CD4-positive, CD25-positive, alpha-beta regulatory T cell (primary cell): ENCODE data around the gene CLCN2. TPM values are rescaled to one million over a fixed set of nuclear protein-coding genes. Genes with fewer than 3 reads are reported as not detected.

Experiments used
- ATAC-seq, 2 donors: fragments of 150-1000 bp; cut with Tn5 transposase; one replicate each; pipeline ENCODE4 v1.10.0; 2021; ENCODE audit warnings: low read depth in 2 of 2, moderate number of reproducible peaks in 2 of 2, moderate library complexity in 1 of 2
- DNase-seq, 3 donors: peaks; one replicate each; pipeline versions ENCODE4 v3.0.0 to v3.0.0-alpha.2; 2012 to 2022; ENCODE audit warnings: mixed read lengths in 1 of 3
- H3K27ac ChIP-seq: one replicate; pipeline ENCODE4 v1.7.0; 2013; ENCODE audit warnings: mild to moderate bottlenecking, low read length; ENCODE audit not compliant: insufficient read depth, poor library complexity, severe bottlenecking
- H3K27me3 ChIP-seq: one replicate; pipeline ENCODE4 v1.7.0; 2013; ENCODE audit warnings: low read length; ENCODE audit not compliant: control insufficient read depth, insufficient read depth
- H3K36me3 ChIP-seq: one replicate; pipeline ENCODE4 v1.7.0; 2013; ENCODE audit warnings: mild to moderate bottlenecking, low read length, moderate library complexity; ENCODE audit not compliant: control insufficient read depth, insufficient read depth
- H3K4me1 ChIP-seq: 2 replicates; pipeline ENCODE4 v1.7.0; 2013; ENCODE audit warnings: mild to moderate bottlenecking, low read length; ENCODE audit not compliant: insufficient read depth, control insufficient read depth, poor library complexity, severe bottlenecking
- H3K4me3 ChIP-seq: one replicate; pipeline ENCODE4 v1.7.0; 2013; ENCODE audit warnings: low read depth, mild to moderate bottlenecking, low read length, moderate library complexity
- H3K9me3 ChIP-seq, 2 experiments: 1 replicate in 1 of 2; 2 replicates in 1 of 2; pipeline ENCODE4 v1.7.0; 2013; ENCODE audit warnings: low read length in 2 of 2, mild to moderate bottlenecking in 1 of 2, moderate library complexity in 1 of 2; ENCODE audit not compliant: control insufficient read depth in 2 of 2
- H3K27ac Mint-ChIP-seq, 3 donors: one replicate each; pipeline ENCODE4 v1.8.0; 2020 to 2022; ENCODE audit warnings: mild to moderate bottlenecking in 3 of 3, mixed read lengths in 3 of 3, moderate library complexity in 2 of 3
- H3K27me3 Mint-ChIP-seq: one replicate; pipeline ENCODE4 v1.8.0; 2022; ENCODE audit warnings: mild to moderate bottlenecking, mixed read lengths
- H3K36me3 Mint-ChIP-seq: one replicate; pipeline ENCODE4 v1.8.0; 2020; ENCODE audit warnings: mixed read lengths
- H3K4me1 Mint-ChIP-seq, 4 donors: one replicate each; pipeline ENCODE4 v1.8.0; 2020 to 2022; ENCODE audit warnings: mixed read lengths in 4 of 4, mild to moderate bottlenecking in 1 of 4
- H3K4me3 Mint-ChIP-seq, 4 donors: one replicate each; pipeline ENCODE4 v1.8.0; 2020 to 2022; ENCODE audit warnings: mild to moderate bottlenecking in 4 of 4, mixed read lengths in 4 of 4, moderate library complexity in 3 of 4
- H3K9me3 Mint-ChIP-seq, 7 donors: one replicate each; pipeline ENCODE4 v1.8.0; 2020 to 2022; ENCODE audit warnings: mixed read lengths in 7 of 7, mild to moderate bottlenecking in 3 of 7, moderate library complexity in 2 of 7
- polyA plus RNA-seq, 4 donors: library from polyadenylated mRNA; unstranded; fragments of 300-500 nt; fragmentation: Illumina TruSeq; gene quantifications; one replicate each; pipeline ENCODE4 v1.2.3, GENCODE V29; 2021
- total RNA-seq: library from RNA; stranded (reverse); gene quantifications from one replicate; pipeline ENCODE4 v1.2.3, GENCODE V29; 2022

The CLCN2 gene
- total and polyA plus RNA-seq, 5 donors from 2014 or later: 0.30 to 4.7 (median 0.57) TPM; not detected in 1

GRCh38 chr3:184372296-184372821, 11.0 kb upstream of the CLCN2 start:
- H3K4me1 Mint-ChIP-seq: peaks cover 4 to 9% (median 6%) of the 10 kb centered on the region in 4 donors
- DNase-seq (no peak), ATAC-seq (no peak)
- peaks cover 5% of the 10 kb centered on the region for H3K27me3 ChIP-seq
- peaks cover 0 to 2% (median 0%) of the 10 kb centered on the region in 7 donors for H3K9me3 Mint-ChIP-seq
- peaks cover 17% of the 10 kb centered on the region for H3K36me3 Mint-ChIP-seq
- peak overlapping the region in 1 of 3 donors; percentile 80 for H3K27ac Mint-ChIP-seq
- peaks cover 17% of the 10 kb centered on the region for H3K36me3 ChIP-seq
- H3K27me3 Mint-ChIP-seq: peaks cover 20% of the 10 kb centered on the region
- H3K27ac ChIP-seq: no peak overlapping the region
- no peaks in the 10 kb centered on the region for H3K9me3 ChIP-seq
- no peak overlapping the region for H3K4me3 ChIP-seq
- H3K4me1 ChIP-seq: no peaks in the 10 kb centered on the region
- H3K4me3 Mint-ChIP-seq: peak overlapping the region in 1 of 4 donors; percentile 8

GRCh38 chr3:184371570-184372018, 10.2 kb upstream of the CLCN2 start:
- no peak overlapping the region for H3K4me3 ChIP-seq
- peaks cover 2% of the 10 kb centered on the region for H3K27me3 ChIP-seq
- no peak overlapping the region for H3K27ac ChIP-seq
- Mint-ChIP-seq H3K36me3 (peaks cover 22% of the 10 kb centered on the region), H3K4me1 (peaks cover 4 to 14% (median 11%) of the 10 kb centered on the region in 4 donors), H3K4me3 (peak overlapping the region in 1 of 4 donors; percentile 13), H3K9me3 (no peaks in the 10 kb centered on the region), H3K27me3 (peaks cover 13% of the 10 kb centered on the region), H3K27ac (peak overlapping the region in 2 of 3 donors; percentile 70 to 80)
- DNase-seq (peak; percentile 19 to 81 (median 58)), ATAC-seq (peak; percentile 91 to 94)
- H3K36me3 ChIP-seq: peaks cover 21% of the 10 kb centered on the region
- no peaks in the 10 kb centered on the region for H3K4me1 ChIP-seq
- no peaks in the 10 kb centered on the region for H3K9me3 ChIP-seq

- ATAC-seq: no peak
- peak overlapping the region in 1 of 4 donors; percentile 18 for H3K4me3 Mint-ChIP-seq
- no peak overlapping the region for H3K27ac Mint-ChIP-seq
Observed at GRCh38 chr3:184368586-184369183, 7.3 kb upstream of the CLCN2 start.

GRCh38 chr3:184368116-184368515, 6.7 kb upstream of the CLCN2 start:
- H3K27ac ChIP-seq: no peak overlapping the region
- H3K27ac Mint-ChIP-seq: no peak overlapping the region
- peaks cover 9% of the 10 kb centered on the region for H3K27me3 Mint-ChIP-seq
- peaks cover 8 to 39% (median 32%) of the 10 kb centered on the region in 4 donors for H3K4me1 Mint-ChIP-seq
- peak overlapping the region in 1 of 4 donors; percentile 5 for H3K4me3 Mint-ChIP-seq
- peaks cover 14% of the 10 kb centered on the region for H3K4me1 ChIP-seq
- peaks cover 29% of the 10 kb centered on the region for H3K36me3 Mint-ChIP-seq
- no peak overlapping the region for H3K4me3 ChIP-seq
- H3K9me3 ChIP-seq: no peaks in the 10 kb centered on the region
- H3K9me3 Mint-ChIP-seq: no peaks in the 10 kb centered on the region
- no peaks in the 10 kb centered on the region for H3K27me3 ChIP-seq
- no peak for DNase-seq
- peaks cover 22% of the 10 kb centered on the region for H3K36me3 ChIP-seq
- no peak for ATAC-seq

More at GRCh38 chr3:184368586-184369183, 7.3 kb upstream of the CLCN2 start:
- no peaks in the 10 kb centered on the region for H3K27me3 ChIP-seq
- H3K36me3 Mint-ChIP-seq: peaks cover 29% of the 10 kb centered on the region
- H3K36me3 ChIP-seq: peaks cover 22% of the 10 kb centered on the region
- H3K4me3 ChIP-seq: no peak overlapping the region
- peaks cover 8 to 34% (median 29%) of the 10 kb centered on the region in 4 donors for H3K4me1 Mint-ChIP-seq
- H3K9me3 Mint-ChIP-seq: no peaks in the 10 kb centered on the region
- no peaks in the 10 kb centered on the region for H3K9me3 ChIP-seq
- H3K4me1 ChIP-seq: peaks cover 9% of the 10 kb centered on the region
- H3K27ac ChIP-seq: no peak overlapping the region
- no peak for DNase-seq
- H3K27me3 Mint-ChIP-seq: peaks cover 4% of the 10 kb centered on the region

GRCh38 chr3:184366619-184367289, 5.3 kb upstream of the CLCN2 start:
- Mint-ChIP-seq H3K27me3 (peaks cover 6% of the 10 kb centered on the region), H3K36me3 (peaks cover 29% of the 10 kb centered on the region), H3K9me3 (no peaks in the 10 kb centered on the region), H3K4me1 (peaks cover 8 to 40% (median 32%) of the 10 kb centered on the region in 4 donors), H3K27ac (peak overlapping the region in 2 of 3 donors; percentile 4 to 62), H3K4me3 (peak overlapping the region in 2 of 4 donors; percentile 64 to 73)
- Histone ChIP-seq H3K27ac (no peak overlapping the region), H3K4me3 (no peak overlapping the region), H3K36me3 (peaks cover 22% of the 10 kb centered on the region), H3K4me1 (peaks cover 22% of the 10 kb centered on the region), H3K27me3 (no peaks in the 10 kb centered on the region), H3K9me3 (no peaks in the 10 kb centered on the region)
- ATAC-seq: no peak
- DNase-seq: no peak

GRCh38 chr3:184362668-184363546, 1.5 kb upstream of the CLCN2 start:
- peaks cover 33% of the 10 kb centered on the region for H3K4me1 ChIP-seq
- Mint-ChIP-seq H3K4me3 (peak overlapping the region; percentile 97 to 99 (median 99)), H3K27ac (peak overlapping the region; percentile 96 to 98 (median 97)), H3K27me3 (peaks cover 6% of the 10 kb centered on the region), H3K4me1 (peaks cover 7 to 47% (median 36%) of the 10 kb centered on the region in 4 donors), H3K36me3 (peaks cover 16% of the 10 kb centered on the region), H3K9me3 (no peaks in the 10 kb centered on the region)
- H3K9me3 ChIP-seq: no peaks in the 10 kb centered on the region
- ATAC-seq: peak; percentile 83 to 84
- peak overlapping the region; percentile 84 for H3K27ac ChIP-seq
- no peaks in the 10 kb centered on the region for H3K27me3 ChIP-seq
- H3K36me3 ChIP-seq: peaks cover 9% of the 10 kb centered on the region
- peak overlapping the region; percentile 83 for H3K4me3 ChIP-seq
- DNase-seq: peak; percentile 91 to 97 (median 94)
